Calu3 (cell line): Measurements from ENCODE around the gene ADAMTS20. TPM values are rescaled to one million over a fixed set of nuclear protein-coding genes. Genes with fewer than 3 reads are reported as not detected.
"Not testable (repeated sequence)": the region's sequence is repeated elsewhere in the genome, so short reads cannot be mapped to it uniquely, and the experiment has no call there.

Experiments
- BruUV-seq: library from RNA; stranded (reverse); fragments of 400-500 nt; replicated peaks from 2 replicates; lab custom pipeline; 2021; lab: Mats Ljungman, UMichigan
- CTCF ChIA-PET: fragments of 300-600 bp; sonication (Branson Sonifier 250); formaldehyde crosslinking; loops from one replicate; lab custom pipeline; 2022; ENCODE audit warnings: antibody characterized with exemption; lab: Charles Lee
- DNase-seq: peaks from one replicate; pipeline ENCODE4 v3.0.0; 2022
- H3K27ac Mint-ChIP-seq: one replicate; pipeline ENCODE4 v1.8.0; 2022; ENCODE audit warnings: mixed read lengths; ENCODE audit not compliant: unreplicated experiment
- H3K27me3 Mint-ChIP-seq: one replicate; pipeline ENCODE4 v1.8.0; 2022; ENCODE audit warnings: mixed read lengths; ENCODE audit not compliant: unreplicated experiment
- H3K36me3 Mint-ChIP-seq: one replicate; pipeline ENCODE4 v1.8.0; 2022; ENCODE audit warnings: mild to moderate bottlenecking, moderate library complexity, mixed read lengths; ENCODE audit not compliant: insufficient read depth, unreplicated experiment
- H3K4me1 Mint-ChIP-seq: one replicate; pipeline ENCODE4 v1.8.0; 2022; ENCODE audit warnings: mild to moderate bottlenecking, low read depth, mixed read lengths; ENCODE audit not compliant: unreplicated experiment
- H3K4me3 Mint-ChIP-seq: one replicate; pipeline ENCODE4 v1.8.0; 2022; ENCODE audit warnings: mild to moderate bottlenecking, low read depth, moderate library complexity, mixed read lengths; ENCODE audit not compliant: unreplicated experiment
- H3K9me3 Mint-ChIP-seq: one replicate; pipeline ENCODE4 v1.8.0; 2022; ENCODE audit warnings: low read depth, mixed read lengths; ENCODE audit not compliant: unreplicated experiment
- CTCF ChIP-seq: fragments of 200-600 bp; IDR thresholded peaks from one replicate; pipeline ENCODE4 v1.8.0; 2022; ENCODE audit warnings: antibody characterized with exemption; ENCODE audit not compliant: unreplicated experiment
- intact Hi-C: fragments of 100-400 bp; cut with micrococcal nuclease; formaldehyde crosslinking; loops from one replicate; pipeline ENCODE4 v1.10.0; 2022; ENCODE audit not compliant: unreplicated experiment
- total RNA-seq: library from RNA; stranded (reverse); gene quantifications from 2 replicates; pipeline ENCODE4 v1.2.3, GENCODE V29; 2022

Gene ADAMTS20
- total RNA-seq, 1 experiment from 2014 or later: not detected

GRCh38 chr12:43347026-43347425, 205.0 kb downstream of the ADAMTS20 start:
- no peaks in the 10 kb centered on the region for H3K27me3 Mint-ChIP-seq
- DNase-seq: no peak
- no peaks in the 10 kb centered on the region for H3K36me3 Mint-ChIP-seq
- TF ChIP-seq CTCF: no peak
- no peak overlapping the region for H3K4me3 Mint-ChIP-seq
- intact Hi-C loops: no loop called here
- H3K4me1 Mint-ChIP-seq: no peaks in the 10 kb centered on the region
- no peak overlapping the region for H3K27ac Mint-ChIP-seq
- CTCF ChIA-PET: no interaction called here
- BruUV-seq: no TSS peak
- H3K9me3 Mint-ChIP-seq: peaks cover 2% of the 10 kb centered on the region

GRCh38 chr12:43345023-43345422, 207.0 kb downstream of the ADAMTS20 start:
- Mint-ChIP-seq H3K36me3 (no peaks in the 10 kb centered on the region), H3K4me3 (no peak overlapping the region), H3K27me3 (no peaks in the 10 kb centered on the region), H3K27ac (no peak overlapping the region), H3K9me3 (peaks cover 2% of the 10 kb centered on the region), H3K4me1 (no peaks in the 10 kb centered on the region)
- TF ChIP-seq CTCF: no peak
- CTCF ChIA-PET: no interaction called here
- DNase-seq: no peak
- intact Hi-C loops: no loop called here
- no TSS peak for BruUV-seq

GRCh38 chr12:43341785-43342313, 210.2 kb downstream of the ADAMTS20 start:
- H3K9me3 Mint-ChIP-seq, CTCF ChIA-PET, BruUV-seq: not testable (repeated sequence)

GRCh38 chr12:43338848-43339526, 213.0 kb downstream of the ADAMTS20 start:
- no peaks in the 10 kb centered on the region for H3K4me1 Mint-ChIP-seq
- no TSS peak for BruUV-seq
- H3K4me3 Mint-ChIP-seq: peak overlapping the region; percentile 45
- intact Hi-C loops: loop anchor here (2.0 to 10.0 kb wide), 5 partner anchors 544 to 1214 kb away; partner anchors contain the start of gene PRICKLE1
- DNase-seq: peak; percentile 4
- no peaks in the 10 kb centered on the region for H3K27me3 Mint-ChIP-seq
- H3K27ac Mint-ChIP-seq: peak overlapping the region; percentile 52
- TF ChIP-seq CTCF: peak; percentile 19
- H3K9me3 Mint-ChIP-seq: no peaks in the 10 kb centered on the region
- no peaks in the 10 kb centered on the region for H3K36me3 Mint-ChIP-seq
- CTCF ChIA-PET: interaction anchor here (1.1 to 1.7 kb wide), 5 partner anchors 10 to 856 kb away, joined by 3 to 8 read pairs (median 4); no protein-coding TSS in a partner anchor

More at GRCh38 chr12:43341785-43342313, 210.2 kb downstream of the ADAMTS20 start:
- DNase-seq, H3K27ac Mint-ChIP-seq, H3K4me1 Mint-ChIP-seq, H3K36me3 Mint-ChIP-seq, H3K4me3 Mint-ChIP-seq, intact Hi-C loops, H3K27me3 Mint-ChIP-seq: not testable (repeated sequence)
